Epithelial cell of proximal tubule (primary cell): Measurements from ENCODE around the gene PHKA2. TPM values are rescaled to one million over a fixed set of nuclear protein-coding genes. Genes with fewer than 3 reads are reported as not detected.

Experiments
- DNase-seq: peaks from one replicate; pipeline ENCODE4 v3.0.0-alpha.2; 2011; ENCODE audit warnings: low read depth
- H3K4me3 ChIP-seq: 2 replicates; pipeline ENCODE4 v1.5.1; 2011; ENCODE audit warnings: low read depth, mild to moderate bottlenecking, low read length
- CTCF ChIP-seq: conservative IDR thresholded peaks from 2 replicates; pipeline ENCODE4 v1.5.1; 2012; ENCODE audit warnings: low read depth, mild to moderate bottlenecking, low read length
- total RNA-seq: library from RNA; depleted of rRNA; stranded (reverse); fragments of >200 nt; gene quantifications from 2 replicates; pipeline ENCODE4 v1.2.3, GENCODE V29; 2015

Gene PHKA2
- total RNA-seq, 1 donor from 2014 or later = 12.9 TPM

- no peak overlapping the region for H3K4me3 ChIP-seq
- no peak for DNase-seq
- TF ChIP-seq CTCF = no peak
These were observed 24.0 kb upstream of the PHKA2 start for GRCh38 chrX:19007868-19008267.

DNA sequence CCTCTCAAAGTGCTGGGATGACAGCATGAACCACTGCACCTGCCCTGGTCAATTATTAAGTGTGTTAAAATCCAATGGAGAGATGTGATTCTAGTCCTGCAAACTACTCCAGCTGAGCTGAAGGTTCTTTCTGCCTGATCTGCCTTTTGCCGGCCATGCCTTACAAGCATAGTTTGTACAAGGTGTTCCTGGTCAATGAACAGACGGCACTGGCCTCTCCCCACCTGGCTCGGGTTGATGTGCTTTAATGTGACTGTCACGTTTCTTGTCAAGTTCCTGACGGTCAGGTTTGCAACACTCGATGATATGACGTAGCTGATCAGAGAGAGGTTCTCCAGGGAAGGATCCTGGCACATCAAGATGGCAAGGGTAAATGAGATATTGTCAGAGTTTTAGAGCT, 23.1 kb upstream of the PHKA2 start:
- no peak for DNase-seq
- no peak for TF ChIP-seq CTCF
- H3K4me3 ChIP-seq = no peak overlapping the region

- no peak for DNase-seq
- no peak overlapping the region for H3K4me3 ChIP-seq
- peak; percentile 29 for TF ChIP-seq CTCF
These were observed 22.0 kb upstream of the PHKA2 start for GRCh38 chrX:19005909-19006308.

DNA sequence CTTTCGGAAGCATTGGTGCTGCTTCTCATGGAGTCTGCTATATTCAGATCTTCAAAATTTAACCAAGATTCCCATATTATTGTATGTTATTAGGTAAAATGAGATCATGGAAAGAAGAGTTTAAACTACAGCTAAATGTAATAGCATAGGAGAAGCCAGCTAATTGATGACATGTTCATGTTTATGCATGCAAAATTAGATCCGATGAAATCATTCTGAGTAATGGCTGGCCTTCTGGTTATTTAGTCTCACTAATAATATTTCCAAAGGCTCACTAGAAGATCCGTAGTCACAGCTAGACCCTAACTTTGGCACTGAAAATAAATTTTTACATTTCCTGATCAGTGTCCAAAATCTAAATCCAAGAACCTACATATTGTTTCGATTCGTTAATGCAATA, 19.8 kb upstream of the PHKA2 start:
- TF ChIP-seq CTCF = no peak
- no peak for DNase-seq
- H3K4me3 ChIP-seq = no peak overlapping the region

DNA sequence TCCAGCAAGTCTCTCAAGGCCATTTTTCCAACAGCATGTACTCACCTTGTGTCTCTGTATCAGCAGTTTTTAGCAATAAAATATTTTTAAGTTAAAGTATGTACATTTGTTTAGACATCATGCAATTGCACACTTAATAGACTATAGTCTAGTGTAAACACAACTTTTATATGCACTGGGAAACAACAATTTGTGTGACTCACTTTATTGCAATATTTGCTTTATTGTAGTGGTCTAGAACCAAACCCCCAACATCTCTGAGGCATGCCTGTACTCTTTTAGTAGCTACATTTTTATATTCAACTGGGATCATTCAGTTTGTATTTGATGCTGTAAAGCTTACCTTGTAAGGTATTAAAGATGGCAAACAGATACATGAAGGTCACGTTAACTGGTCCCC, 14.7 kb upstream of the PHKA2 start:
- TF ChIP-seq CTCF = no peak
- no peak for DNase-seq
- no peak overlapping the region for H3K4me3 ChIP-seq

DNA sequence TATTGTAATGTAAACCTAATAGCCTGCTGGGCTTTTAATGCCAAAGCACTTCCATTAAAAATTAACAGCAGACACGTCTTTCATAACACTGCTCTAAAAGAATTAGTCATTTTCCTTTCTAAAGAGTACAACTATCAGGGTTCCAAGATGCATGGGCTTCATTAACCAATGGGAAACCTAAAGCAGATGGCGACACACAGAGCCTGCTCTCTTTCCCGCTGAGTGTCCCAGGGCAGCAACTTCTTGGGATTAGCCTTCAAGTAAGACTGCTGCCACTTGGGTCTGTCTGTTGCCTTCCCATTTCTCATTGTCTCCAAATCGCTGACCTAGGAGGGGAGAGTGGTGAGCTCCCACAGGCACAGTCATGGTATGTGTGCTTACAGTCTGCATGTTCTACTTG, 14.0 kb upstream of the PHKA2 start:
- no peak for DNase-seq
- H3K4me3 ChIP-seq = no peak overlapping the region
- no peak for TF ChIP-seq CTCF

- no peak for DNase-seq
- H3K4me3 ChIP-seq = no peak overlapping the region
- TF ChIP-seq CTCF = no peak
These were observed 12.6 kb upstream of the PHKA2 start for GRCh38 chrX:18996536-18996935.
